Upper lobe of left lung (tissue), 4 donors: Measurements from ENCODE around the gene NAT9.

Experiments
- POLR2A ChIP-seq, 4 donors: fragments of 450-650 bp; IDR thresholded peaks; one replicate each; pipeline ENCODE4 v1.5.1; 2016 to 2017; ENCODE audit warnings: antibody characterized with exemption in 4 of 4, mild to moderate bottlenecking in 2 of 4
- POLR2AphosphoS5 ChIP-seq, 2 donors: sonication (generic); formaldehyde crosslinking; IDR thresholded peaks; one replicate each; pipeline ENCODE4 v1.5.1; 2017; ENCODE audit warnings: antibody characterized with exemption in 2 of 2
- TF ChIP-seq, protein P1 (sequence below), 6 experiments: fragments of 450-650 bp in 4 of 6; fragments of 200-600 bp in 2 of 6; sonication (generic) in 2 of 6; IDR thresholded peaks; one replicate each; pipeline ENCODE4 v1.5.1; 2016 to 2019; ENCODE audit warnings: antibody characterized with exemption in 6 of 6

DNA sequence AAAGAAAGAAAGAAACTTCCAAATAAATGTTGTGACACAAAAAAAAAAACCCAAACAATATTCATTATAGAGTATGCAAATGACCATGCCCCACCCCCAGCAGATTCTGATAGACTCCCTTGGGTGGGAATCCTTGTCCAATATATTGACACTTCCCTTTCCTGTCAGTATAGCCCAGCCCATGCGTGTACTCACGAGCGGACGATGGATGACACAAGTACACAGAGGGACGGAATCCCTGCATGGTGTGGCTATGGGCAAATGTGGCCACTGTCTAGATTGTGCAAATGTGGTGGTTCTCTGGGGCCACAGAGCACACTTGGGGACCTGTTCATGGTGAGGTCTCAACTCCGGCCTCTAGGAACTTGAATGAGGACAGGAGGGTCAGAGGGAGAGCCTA is 36.0 kb downstream of the NAT9 start:
- TF ChIP-seq, protein P1, sequence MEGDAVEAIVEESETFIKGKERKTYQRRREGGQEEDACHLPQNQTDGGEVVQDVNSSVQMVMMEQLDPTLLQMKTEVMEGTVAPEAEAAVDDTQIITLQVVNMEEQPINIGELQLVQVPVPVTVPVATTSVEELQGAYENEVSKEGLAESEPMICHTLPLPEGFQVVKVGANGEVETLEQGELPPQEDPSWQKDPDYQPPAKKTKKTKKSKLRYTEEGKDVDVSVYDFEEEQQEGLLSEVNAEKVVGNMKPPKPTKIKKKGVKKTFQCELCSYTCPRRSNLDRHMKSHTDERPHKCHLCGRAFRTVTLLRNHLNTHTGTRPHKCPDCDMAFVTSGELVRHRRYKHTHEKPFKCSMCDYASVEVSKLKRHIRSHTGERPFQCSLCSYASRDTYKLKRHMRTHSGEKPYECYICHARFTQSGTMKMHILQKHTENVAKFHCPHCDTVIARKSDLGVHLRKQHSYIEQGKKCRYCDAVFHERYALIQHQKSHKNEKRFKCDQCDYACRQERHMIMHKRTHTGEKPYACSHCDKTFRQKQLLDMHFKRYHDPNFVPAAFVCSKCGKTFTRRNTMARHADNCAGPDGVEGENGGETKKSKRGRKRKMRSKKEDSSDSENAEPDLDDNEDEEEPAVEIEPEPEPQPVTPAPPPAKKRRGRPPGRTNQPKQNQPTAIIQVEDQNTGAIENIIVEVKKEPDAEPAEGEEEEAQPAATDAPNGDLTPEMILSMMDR (IDR thresholded peaks at IDR 0.05): no peak
- TF ChIP-seq POLR2A (IDR thresholded peaks at IDR 0.05): no peak
- TF ChIP-seq POLR2AphosphoS5 (IDR thresholded peaks at IDR 0.05): no peak
